Stimulated activated CD8-positive, alpha-beta memory T cell treated with anti-CD3 and anti-CD28 coated beads, Interleukin-7, amount 100 ng/mL, for 24 hours (primary cell): ENCODE results near the gene PCSK6.
"Not testable (repeated sequence)": the region's sequence is repeated elsewhere in the genome, so short reads cannot be mapped to it uniquely, and the experiment has no call there.

Experiments
- DNase-seq: peaks from one replicate; pipeline ENCODE4 v3.0.0-alpha.2; 2020; ENCODE audit warnings: low read depth

PCSK6 gene

DNA sequence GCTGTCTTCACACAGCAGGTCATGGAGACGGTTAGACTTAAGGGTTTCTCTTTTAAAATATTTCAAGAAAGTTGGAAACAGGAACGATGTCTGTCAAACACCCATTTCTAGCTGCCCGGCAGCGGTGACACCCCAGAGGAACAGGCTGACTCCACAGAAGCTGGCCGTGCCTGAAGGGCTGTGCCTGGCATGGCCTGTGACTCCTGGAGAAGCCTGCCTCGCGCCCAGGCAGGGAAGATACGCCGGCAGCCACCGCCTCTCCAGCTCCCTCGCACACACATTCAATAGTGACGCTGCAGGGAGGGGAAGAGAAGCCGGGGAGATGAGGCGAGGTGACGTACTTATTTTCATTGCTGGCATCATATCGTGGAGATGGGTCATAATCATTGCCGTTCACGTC is 59.9 kb downstream of the PCSK6 start:
- DNase-seq = no peak

DNA sequence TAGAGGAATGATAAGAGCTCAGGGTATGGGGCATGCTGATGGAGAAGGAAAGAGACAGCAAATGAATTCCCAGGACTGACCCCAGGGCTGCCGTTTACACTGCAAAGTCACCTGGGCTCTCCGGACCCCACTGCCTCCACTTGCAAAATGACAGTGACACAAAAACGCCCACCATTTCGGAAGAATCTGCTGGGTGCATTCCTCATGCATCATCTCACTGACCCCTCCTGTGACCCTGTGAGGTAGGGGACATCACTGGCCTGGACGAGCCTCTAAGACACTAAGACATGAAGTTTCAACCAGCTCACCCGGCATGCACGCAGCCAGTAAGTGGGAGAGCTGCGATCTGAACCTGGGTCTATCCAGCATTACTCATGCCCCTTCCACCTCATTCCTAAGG is 60.3 kb downstream of the PCSK6 start:
- no peak for DNase-seq

DNA sequence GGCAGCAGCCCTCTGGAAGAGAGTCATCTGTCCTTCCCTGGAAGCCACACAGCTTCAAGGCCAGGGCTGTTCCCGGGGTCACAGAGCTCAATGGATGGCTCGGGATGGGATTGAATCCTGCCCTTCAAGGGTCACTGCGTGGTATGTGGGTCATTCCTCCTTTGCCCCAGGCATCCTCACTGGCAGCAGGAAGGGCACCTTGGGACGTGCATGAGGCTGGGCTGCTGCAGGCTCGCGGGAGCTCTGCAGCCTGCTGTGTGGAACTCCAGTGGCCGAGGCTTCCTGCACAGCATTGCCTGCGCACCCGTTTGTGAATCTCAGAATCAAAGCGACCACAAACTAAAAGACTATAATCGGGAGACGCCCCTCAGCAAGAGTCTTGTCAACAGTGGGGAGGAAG is 60.7 kb downstream of the PCSK6 start:
- no peak for DNase-seq

DNA sequence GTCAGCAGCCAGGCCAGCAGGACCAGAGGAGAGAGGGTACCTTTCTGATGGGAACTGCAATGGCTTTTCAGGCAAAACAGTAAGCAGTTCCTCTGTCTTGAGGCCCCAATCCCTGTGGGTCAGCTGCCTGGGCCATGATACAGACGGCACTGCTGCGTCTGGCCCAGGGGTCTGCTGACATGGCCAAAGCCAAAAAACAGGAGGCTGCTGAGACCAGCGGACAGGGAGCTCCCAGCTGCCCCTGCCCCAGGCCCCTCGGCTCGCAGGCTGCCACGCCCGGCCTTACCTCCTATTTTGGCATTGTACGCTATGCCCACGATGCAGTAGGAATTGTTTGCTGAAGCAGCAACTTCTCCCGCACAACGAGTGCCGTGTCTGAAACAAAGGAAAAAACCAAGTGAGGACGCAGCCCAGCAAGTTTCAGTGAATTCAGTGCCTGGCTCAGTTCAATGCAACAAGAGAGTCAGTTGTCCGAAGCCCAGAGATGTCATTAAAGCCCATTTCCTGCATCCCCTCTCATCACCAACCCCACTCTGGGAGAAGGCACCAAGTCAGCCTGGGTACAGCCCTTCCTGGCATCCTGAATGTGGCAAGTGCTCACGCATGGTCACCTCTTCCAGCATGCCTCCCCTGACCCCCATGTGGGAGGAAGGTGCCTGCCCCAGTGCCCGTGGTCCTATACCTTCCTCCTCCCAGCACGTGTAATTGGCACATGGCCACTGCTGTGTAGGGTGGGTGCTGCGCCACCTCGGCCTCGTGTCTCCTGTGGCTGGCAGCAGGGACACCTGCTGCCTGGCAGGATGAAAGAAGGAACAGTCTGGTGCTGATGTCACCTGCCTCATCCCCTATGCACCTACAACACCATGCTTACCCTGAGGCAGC is 61.7 kb downstream of the PCSK6 start:
- DNase-seq = no peak

DNA sequence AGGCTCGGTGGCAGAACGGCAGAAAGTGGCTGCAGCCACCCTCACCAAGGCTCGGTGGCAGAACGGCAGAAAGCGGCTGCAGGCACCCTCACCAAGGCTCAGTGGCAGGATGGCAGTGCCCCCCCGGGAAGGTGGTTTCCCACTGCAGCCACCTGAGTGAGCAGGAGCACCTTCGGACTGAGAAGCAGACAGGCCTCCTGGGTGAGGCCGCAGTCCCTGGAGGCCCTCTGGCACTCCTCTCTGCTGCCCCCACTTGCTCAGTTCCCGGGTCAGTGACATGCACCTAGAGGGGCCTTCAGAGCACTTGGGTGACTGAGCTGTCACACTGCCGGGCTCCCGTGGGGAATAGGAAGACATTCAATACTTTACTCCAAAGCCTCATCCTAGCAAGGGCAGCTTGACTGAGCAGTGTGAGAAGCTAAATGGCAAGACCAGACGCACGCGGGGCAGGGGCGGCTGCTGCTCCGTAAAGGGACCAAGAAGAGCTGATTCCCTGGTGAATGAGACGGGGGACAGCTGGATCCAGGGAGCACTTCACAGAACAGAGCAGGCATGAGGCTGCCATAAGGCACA is 62.7 kb downstream of the PCSK6 start:
- no peak for DNase-seq

DNA sequence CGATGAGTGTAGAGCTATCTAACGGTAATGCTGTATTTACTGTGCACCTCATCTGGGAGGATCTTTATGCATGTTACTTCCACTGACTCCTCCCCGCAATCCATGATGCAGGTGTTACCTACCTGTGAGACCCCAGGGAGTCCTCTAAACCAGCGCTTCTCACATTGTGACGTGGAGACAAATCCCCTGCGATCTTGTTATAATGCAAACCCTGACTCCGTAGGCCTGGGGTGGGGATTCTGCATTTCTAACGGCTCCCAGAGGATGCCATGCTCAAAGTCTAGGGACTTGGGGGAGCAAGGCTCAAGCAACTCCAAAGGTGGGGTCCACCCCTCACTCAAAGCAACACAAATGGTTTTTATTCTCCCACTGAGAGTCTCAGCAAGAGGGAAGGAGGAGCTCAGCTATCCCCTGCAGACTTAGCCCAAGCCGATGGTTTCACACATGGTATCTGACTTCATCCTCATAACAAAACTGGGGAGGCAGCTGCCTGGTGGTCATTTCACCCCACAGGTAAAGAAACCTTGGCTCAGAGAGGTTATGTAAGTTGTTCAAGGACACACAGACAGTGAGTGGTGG is 63.6 kb downstream of the PCSK6 start:
- no peak for DNase-seq

DNA sequence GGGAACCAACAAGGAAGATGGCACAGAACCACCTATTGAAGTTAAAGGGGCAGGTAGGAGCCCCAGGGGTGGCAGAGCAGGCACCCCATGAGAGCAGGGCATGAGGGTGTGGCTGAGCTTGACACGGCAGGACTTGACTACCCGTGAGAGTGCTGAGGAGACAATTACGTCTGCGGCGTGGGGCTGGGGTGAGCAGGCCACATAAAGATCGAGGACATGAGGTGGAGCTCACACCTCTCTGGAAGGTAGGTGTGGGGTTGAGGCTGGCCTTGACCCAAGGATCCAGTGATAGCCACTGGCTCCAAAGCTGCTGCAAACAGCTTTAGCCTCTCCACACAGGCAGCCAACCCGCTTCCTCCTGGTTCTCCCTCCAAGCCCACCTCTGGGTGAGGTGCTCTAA is 64.5 kb downstream of the PCSK6 start:
- no peak for DNase-seq

DNA sequence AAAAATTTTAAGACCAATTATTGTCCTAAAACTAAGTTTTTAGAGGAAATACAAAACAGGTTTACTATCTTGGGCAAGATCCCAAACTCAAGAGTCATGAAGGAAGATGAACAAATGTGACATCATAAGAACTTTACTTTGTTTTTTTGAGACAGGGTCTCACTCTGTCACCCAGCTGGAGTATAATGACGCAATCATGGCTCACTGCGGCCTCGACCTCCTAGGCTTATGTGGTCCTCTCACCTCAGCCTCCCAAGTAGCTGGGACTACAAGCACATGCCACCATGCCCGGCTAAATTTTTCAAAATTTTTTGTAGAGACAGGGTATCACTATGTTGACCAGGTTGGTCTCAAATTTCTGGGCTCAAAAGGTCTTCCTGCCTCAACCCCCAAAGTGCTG is 69.3 kb downstream of the PCSK6 start:
- DNase-seq = no peak

DNA sequence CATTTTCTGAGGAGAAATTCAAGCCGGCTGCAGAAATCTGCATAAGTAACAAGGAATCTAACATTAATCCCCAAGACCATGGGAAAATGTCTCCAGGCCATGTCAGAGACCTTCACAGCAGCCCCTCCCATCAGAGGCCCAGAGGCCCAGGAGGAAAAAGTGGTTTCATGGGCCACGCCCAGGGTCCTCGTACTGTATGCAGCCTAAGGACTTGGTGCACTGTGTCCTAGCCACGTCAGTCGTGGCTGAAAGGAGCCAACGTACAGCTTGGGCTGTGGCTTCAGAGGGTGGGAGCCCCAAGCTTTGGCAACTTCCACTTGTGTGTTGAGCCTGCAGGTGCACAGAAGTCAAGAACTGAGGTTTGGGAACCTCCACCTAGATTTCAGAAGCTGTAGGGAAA is 73.0 kb downstream of the PCSK6 start:
- DNase-seq = not testable (repeated sequence)

DNA sequence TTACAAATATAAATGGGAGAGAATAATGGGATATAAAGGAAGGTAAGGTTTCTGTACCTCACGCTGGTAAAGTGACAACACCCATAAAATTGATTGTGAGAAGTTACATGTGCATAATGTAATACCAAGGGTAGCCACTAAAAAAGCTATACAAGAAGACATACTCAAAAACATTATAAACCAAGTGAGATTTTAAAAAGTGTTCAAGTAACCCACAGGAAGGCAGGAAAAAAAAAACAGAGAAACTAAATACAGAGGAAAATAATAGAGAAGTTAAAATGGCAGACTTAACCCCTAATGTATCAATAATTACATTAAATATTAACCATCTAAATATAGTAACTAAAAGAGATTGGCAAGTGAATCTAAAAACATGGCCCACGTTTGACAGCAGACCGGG is 76.3 kb downstream of the PCSK6 start:
- no peak for DNase-seq

DNA sequence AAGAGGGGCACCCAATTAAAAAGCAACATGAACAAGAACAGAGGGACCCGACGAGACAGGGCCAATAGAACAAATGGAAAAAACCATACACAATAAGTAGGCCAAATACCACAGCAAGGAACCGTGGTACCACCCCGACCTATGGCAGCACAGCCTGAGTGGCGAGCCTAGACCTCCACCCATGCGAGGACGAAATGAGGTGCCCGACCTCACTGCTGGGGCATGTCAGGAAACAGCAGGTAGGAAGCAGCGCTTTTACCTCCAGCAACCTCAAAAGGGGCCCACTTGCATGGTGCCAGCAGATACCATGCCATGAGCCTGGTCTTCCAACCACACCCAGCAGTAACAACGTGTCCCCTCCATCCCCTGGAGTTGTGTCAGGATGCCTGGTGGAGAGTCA is 77.9 kb downstream of the PCSK6 start:
- DNase-seq = no peak

DNA sequence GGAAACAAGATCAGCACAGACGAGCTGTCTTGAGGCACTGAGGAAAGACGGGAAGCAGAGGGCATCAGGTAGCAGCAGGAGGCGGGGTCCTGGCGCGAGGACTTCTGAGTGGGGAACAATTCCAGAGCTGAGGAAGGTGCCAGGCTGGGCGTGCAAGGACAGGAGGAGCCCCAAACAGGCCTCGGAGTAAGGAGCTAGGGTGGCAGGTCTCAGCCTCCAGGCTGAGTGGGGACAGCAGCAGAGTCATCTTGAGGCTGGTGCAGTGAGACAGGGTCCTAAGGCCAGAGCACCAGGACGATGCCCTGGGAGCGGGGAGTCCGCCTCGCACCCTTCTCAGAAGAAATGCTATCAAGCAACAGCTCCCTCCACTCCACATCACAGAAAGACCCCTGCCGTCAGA is 78.4 kb downstream of the PCSK6 start:
- DNase-seq = no peak

DNA sequence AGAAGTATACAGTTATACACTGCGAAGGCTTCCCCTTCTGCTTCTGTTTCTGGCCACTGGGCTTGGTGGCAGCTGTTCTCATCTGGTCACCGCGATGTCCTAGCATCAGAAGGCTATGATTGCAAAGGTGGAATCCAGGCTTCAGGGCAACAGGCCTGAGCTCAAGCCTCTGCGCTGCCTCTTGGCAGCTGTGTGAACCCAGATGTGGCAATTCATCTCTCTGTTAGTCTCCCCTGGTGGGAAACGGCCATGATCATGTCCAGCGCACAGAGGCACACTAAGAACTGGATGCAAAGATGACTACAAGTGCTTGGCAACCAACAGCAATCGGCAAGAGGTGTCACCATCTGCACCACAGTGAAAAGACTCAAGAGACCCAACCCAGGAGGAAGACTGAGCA is 78.9 kb downstream of the PCSK6 start:
- DNase-seq = no peak

DNA sequence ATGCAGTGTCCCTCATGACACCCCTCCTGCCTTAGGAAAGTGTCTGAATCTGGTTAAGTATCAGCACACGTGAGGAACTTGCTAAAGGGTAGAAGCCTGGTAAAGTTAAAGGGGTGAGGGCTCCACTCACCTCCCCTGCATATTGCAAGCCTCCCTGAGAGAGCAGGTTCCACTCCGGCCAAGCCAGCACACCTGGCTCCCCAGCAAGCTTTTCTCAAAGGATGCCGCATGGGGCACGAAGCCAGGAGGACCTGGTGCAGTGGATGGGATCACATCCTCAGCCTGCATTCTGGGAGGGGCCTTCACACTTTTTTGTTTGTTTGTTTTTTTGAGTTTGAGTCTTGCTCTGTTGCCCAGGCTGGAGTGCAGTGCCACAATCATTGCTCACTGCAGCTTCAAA is 79.9 kb downstream of the PCSK6 start:
- no peak for DNase-seq

DNA sequence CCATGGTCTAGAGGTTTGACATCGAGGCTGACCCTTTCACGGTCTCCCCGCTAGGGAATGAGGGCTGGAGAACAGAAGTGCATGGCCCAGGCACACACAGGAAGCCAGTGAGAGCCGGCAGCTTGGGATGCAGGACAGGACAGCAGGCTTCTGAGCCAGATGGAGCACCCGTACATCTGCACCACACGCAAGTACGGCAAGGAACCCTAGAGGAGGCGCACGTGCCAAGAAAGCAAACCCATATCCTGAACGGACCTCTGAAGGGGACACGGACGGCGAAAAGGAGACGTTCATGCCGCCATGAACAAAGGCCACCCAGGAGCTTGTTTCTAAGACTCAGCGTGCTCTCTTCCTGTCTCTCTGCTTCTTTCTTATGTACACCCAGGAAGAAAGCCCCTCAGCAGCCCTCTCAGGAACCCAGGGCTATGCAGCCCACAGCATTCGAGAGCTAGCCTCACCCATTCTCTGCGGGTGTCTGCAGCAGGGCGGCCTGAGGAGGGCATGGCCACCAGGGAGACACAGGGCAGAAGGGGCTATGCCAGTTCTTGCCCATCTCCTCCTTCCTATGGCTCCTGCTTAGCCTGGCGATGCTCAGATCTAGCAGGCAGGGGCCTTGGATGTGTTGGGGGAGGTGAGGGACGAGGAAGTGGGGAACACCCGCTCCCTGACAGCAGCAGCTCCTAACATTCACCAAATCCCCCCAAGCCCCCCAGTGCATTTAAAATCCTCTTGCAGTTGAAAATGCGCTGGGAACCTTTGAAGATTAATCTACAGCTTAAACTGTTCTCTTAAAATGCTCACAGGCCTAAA is 81.3 kb downstream of the PCSK6 start:
- DNase-seq = no peak

DNA sequence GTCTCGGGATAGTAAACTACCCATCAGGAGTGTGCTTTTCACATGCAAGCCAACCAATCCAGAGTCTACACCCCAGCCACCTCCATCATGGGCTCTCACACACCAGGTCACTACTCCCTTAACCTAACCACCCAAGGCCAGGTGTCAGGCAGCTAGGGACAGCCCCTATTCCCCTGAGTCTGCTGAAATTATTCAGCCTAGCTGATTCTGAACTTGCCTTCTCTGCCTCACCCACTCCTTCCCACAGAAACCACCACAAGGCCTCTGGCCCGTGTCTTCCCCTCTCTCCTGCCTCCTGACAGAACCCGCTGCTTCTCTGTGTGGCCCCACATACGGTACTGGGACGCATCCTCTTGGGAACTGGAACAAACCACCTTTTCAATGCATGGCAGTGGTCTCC is 82.1 kb downstream of the PCSK6 start:
- no peak for DNase-seq

DNA sequence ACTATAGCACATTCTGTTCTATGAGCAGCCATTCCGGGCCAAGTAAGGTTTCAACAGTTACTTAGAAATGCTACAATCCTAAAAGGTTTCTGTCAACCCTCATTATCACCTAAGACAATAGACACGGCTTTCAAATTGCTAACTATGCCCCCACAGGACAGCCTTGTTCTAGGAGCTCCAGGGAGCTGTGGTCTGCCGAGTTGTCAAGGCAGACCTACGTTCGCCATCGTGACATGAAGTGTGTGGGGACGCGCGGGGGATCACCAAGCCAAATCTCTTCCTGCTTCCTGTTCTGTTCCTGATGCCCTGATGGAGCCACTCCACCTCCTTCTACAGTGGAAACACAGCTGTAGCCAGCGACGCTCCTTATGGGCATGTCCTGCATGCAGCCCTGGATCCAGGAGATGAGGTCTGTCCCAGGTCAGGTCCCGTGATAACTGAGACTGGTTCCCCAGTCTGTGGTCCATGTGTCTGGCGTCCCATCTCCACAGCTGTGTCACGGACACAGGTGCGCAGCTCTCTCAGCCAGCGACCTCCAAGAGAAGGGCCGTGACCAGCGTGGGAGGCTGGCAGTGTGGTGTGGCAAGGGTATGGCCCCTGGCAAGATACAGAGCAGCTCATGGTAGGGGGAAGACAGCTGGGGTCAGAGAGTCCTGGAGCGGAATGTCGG is 82.8 kb downstream of the PCSK6 start:
- DNase-seq = no peak

DNA sequence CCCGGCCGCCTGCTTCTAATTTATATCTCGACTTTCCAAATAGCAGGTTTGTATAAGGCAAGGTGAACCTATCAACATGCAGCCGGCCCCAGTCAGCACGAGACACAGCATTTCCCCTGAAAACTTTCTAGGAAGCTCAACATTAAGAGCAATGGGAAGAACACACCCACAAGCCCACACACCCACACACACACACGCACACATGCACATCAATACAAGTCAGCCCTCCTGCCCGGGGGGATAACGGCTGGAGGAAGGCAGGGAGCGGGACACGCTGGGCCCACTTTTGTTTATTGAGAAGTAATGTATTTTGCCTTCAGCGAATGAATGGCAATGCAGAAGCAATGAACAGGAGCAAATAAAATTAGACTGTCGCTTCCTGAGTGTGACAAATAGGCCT is 83.5 kb downstream of the PCSK6 start:
- no peak for DNase-seq

DNA sequence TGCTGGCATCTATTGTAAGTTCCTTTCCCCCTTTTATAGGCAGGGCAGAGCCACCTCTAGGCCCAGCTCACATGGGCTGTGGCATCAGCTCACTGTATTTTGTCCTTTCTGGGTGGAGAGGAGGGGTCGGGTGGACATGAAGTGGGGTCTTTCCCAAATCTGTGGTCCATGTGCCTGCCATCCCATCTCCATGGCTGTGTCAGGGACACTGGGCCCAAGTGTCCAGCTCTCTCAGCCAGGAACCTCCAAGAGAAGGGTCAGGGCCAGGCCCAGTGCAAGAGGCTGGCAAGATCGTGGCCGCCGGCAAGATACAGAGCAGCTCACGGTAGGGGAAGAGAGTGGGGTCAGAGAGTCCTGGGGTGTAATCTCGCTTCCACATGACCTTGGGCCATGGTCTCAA is 85.3 kb downstream of the PCSK6 start:
- no peak for DNase-seq

DNA sequence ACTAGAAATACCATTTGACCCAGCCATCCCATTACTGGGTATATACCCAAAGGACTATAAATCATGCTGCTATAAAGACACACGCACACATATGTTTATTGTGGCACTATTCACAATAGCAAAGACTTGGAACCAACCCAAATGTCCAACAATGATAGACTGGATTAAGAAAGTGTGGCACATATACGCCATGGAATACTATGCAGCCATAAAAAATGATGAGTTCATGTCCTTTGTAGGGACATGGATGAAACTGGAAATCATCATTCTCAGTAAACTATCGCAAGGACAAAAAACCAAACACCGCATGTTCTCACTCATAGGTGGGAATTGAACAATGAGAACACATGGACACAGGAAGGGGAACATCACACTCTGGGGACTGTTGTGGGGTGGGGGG is 86.6 kb downstream of the PCSK6 start:
- DNase-seq = not testable (repeated sequence)

DNA sequence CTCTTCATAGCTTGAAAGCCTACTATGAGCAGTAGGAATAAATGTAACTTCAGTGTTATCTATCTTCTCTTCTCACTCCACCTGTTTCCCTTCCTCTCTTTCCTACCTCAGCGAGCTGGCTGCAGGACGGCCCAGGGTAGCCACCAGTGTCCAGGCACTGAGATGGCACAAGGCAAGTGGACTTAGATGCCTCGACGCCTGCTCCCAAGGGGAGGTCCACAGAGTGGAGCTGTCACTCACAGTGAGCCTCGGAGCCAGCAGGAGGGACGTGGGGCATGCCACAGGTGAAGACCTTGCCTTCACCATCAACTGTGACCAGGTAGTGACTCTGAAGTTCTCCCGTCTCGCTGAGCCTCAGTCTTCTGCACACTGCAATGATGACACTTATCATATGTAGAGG is 88.2 kb downstream of the PCSK6 start:
- DNase-seq = no peak

DNA sequence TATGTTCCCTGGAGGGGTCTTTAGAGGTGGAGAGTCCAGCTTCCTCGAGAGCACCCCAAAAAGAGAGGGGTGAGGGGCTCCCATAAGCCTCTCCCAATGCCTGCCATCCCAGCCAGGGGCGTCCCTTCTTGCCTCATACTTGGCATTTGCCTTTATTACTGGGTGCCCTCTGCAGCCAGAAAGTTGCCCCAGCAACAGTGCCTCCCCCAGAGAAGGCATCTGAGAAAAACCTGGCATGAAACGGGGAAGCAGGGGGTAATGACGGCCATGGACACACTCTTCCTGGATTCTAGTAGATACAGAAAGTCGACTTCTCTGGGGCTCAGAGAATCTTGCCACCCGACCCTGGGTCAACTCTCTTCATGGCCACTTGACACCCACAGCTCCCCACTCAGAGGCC is 90.1 kb downstream of the PCSK6 start:
- no peak for DNase-seq
